ENCODE data around the gene ABI3. TPM values are rescaled to one million over a fixed set of nuclear protein-coding genes. Genes with fewer than 3 reads are reported as not detected.

ABI3 gene
- total and polyA plus RNA-seq, 4 donors, result 0.77 to 12.3 (median 6.1) TPM

DNA sequence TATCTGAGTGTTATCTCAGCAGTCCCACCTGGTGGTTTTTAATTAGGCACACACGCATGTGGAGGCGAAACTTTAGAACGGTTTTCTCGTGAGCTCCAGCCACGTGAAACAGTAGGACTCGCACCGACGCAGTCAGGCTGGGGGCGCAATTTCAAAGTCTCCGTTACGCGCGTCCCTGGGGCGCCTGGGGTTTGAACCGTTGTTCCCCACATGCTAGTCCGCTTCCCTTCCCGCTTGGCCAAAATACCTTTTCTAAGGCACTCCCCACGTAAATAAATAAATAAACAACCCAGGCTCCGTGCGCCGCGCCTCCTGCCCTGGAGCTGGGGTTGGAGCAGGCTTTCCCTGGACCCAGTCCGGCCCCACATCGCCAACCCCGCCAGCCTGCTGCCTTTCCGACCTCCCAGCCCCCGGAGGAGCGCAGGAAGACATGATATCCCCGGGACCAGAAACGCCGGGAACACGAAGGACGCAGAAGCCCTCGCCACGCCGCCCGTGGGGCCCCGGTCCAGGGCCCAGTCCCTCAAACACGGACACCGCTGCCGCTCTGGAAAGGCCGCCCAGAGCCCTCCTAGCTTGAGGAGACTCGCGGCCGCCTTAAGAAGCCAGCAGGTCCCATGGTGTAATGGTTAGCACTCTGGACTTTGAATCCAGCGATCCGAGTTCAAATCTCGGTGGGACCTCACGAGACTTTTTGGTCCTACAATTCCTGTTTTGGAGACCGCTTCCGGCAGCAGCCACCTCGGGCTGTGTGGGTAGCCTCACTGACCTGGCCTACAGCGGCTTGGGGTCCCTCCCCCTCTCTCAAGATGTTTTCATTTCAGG lies 18.4 kb upstream of the ABI3 start:
- H3K27ac ChIP-seq (ENCODE audit: low read depth in 1 of 2, low read length in 2 of 2), result peak overlapping the region in 1 of 2 donors; percentile 91
- 0% methylated on average over 53 of the region's 53 CpGs for WGBS, 2 donors
- H3K36me3 ChIP-seq (ENCODE audit: control insufficient read depth in 1 of 2, insufficient read depth in 2 of 2, low read length in 1 of 2), result no peaks in the 10 kb centered on the region
- ATAC-seq (ENCODE audit: low FRiP score), result peak; percentile 97
- peak overlapping the region; percentile 51 to 77 for H3K4me3 ChIP-seq (ENCODE audit: low read length in 2 of 2)
- intact Hi-C loops (cut with DNase I), result no loop called here
- peak; percentile 92 to 96 for DNase-seq
- H3K9me3 ChIP-seq (ENCODE audit: control insufficient read depth, low read length), result no peaks in the 10 kb centered on the region
- no peaks in the 10 kb centered on the region for H3K27me3 ChIP-seq (ENCODE audit: control insufficient read depth in 1 of 2, insufficient read depth in 2 of 2, low read length in 1 of 2)
- no peaks in the 10 kb centered on the region for H3K4me1 ChIP-seq (ENCODE audit: control insufficient read depth in 1 of 2, insufficient read depth in 2 of 2, low read length in 2 of 2)

DNA sequence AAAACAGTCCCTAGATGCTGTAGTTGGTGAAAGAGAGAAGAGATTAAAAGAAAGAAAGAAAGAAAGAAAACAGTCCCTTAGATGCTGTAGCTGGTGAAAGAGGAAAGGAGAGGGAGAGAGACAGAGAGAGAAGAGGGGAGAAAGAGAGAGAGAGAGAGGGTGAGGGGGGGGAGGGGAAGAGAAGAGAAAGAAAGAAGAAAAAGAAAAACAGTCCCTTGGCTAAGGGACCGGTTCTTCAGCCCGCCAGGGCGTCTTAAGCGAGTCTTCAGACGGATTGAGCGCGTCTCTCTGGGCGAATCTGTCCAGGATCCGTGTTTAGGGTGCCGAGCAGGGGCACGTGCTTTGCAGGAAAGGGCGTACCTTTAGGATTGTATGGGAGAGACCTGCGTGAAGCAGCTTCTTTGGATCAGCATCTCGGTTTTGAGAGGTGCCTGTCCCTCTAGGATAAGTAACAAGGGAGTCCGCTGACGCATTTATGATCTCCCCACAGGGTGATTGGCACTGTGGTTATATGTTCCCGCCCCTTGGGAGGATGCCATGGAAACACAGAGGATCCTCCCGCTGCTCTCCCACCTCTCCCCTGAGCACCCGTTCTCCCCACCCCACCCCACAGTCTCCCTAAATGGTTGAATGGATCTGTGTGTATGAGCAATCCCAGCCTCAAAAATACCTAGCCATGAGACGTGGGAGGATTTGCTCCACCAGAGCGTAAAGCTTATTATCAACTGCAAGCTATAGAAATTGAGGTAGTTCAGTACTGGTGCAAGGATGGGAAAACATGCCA lies 16.8 kb upstream of the ABI3 start:
- Histone ChIP-seq H3K27me3 (ENCODE audit: control insufficient read depth in 1 of 2, insufficient read depth in 2 of 2, low read length in 1 of 2) (no peaks in the 10 kb centered on the region), H3K27ac (ENCODE audit: low read depth in 1 of 2, low read length in 2 of 2) (peak overlapping the region in 1 of 2 donors; percentile 47), H3K36me3 (ENCODE audit: control insufficient read depth in 1 of 2, insufficient read depth in 2 of 2, low read length in 1 of 2) (no peaks in the 10 kb centered on the region), H3K9me3 (ENCODE audit: control insufficient read depth, low read length) (no peaks in the 10 kb centered on the region), H3K4me3 (ENCODE audit: low read length in 2 of 2) (peak overlapping the region in 1 of 2 donors; percentile 21), H3K4me1 (ENCODE audit: control insufficient read depth in 1 of 2, insufficient read depth in 2 of 2, low read length in 2 of 2) (no peaks in the 10 kb centered on the region)
- intact Hi-C loops (cut with DNase I), result no loop called here
- DNase-seq (peak; percentile 76 to 79), ATAC-seq (ENCODE audit: low FRiP score) (no peak)
- WGBS, 2 donors, result 2 to 4% methylated on average over 21 of the region's 21 CpGs

DNA sequence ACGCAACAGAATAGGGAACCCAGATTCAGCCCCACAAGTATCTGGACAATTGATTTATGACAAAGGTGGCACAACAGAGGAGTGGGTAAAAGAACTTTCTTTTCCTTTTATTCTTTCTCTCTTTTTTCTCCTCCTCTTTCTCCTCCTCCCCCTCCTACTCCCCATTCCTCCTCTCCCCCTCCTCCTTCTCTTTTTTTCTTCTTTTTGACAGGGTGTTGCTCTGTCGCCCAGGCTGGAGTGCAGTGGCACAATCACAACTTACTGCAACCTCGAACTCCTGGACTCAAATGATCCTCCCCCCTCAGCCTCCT lies 16.3 kb upstream of the ABI3 start:
- Histone ChIP-seq H3K36me3 (ENCODE audit: control insufficient read depth in 1 of 2, insufficient read depth in 2 of 2, low read length in 1 of 2) (no peaks in the 10 kb centered on the region), H3K27ac (ENCODE audit: low read depth in 1 of 2, low read length in 2 of 2) (no peak overlapping the region), H3K4me1 (ENCODE audit: control insufficient read depth in 1 of 2, insufficient read depth in 2 of 2, low read length in 2 of 2) (no peaks in the 10 kb centered on the region), H3K27me3 (ENCODE audit: control insufficient read depth in 1 of 2, insufficient read depth in 2 of 2, low read length in 1 of 2) (no peaks in the 10 kb centered on the region), H3K4me3 (ENCODE audit: low read length in 2 of 2) (no peak overlapping the region), H3K9me3 (ENCODE audit: control insufficient read depth, low read length) (no peaks in the 10 kb centered on the region)
- WGBS, 2 donors, result 47 to 53% methylated on average over 3 of the region's 3 CpGs
- intact Hi-C loops (cut with DNase I), result no loop called here
- DNase-seq, result no peak
- no peak for ATAC-seq (ENCODE audit: low FRiP score)

DNA sequence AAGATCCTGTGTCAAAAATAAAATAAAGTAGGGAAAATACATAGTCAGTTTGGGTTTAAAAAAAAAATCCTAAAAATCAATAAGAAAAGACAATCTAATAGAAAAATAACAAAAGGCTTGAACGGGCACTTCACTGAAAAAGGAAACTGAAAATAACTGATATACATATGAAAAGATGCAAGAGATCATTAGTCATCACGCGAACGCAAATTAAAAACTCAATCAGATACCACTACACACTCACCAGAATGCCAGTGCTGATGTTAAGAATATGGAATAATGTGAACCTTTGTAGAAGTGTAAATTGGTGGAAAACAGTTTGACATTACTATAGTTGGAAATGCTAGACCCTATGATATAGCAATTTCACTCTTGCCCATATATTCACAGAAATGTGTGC lies 14.8 kb upstream of the ABI3 start:
- H3K27ac ChIP-seq (ENCODE audit: low read depth in 1 of 2, low read length in 2 of 2), result no peak overlapping the region
- no peaks in the 10 kb centered on the region for H3K36me3 ChIP-seq (ENCODE audit: control insufficient read depth in 1 of 2, insufficient read depth in 2 of 2, low read length in 1 of 2)
- H3K27me3 ChIP-seq (ENCODE audit: control insufficient read depth in 1 of 2, insufficient read depth in 2 of 2, low read length in 1 of 2), result no peaks in the 10 kb centered on the region
- DNase-seq (no peak), ATAC-seq (ENCODE audit: low FRiP score) (no peak)
- WGBS, 2 donors, result 82 to 84% methylated on average over 4 of the region's 4 CpGs
- intact Hi-C loops (cut with DNase I), result no loop called here
- H3K9me3 ChIP-seq (ENCODE audit: control insufficient read depth, low read length), result no peaks in the 10 kb centered on the region
- no peak overlapping the region for H3K4me3 ChIP-seq (ENCODE audit: low read length in 2 of 2)
- no peaks in the 10 kb centered on the region for H3K4me1 ChIP-seq (ENCODE audit: control insufficient read depth in 1 of 2, insufficient read depth in 2 of 2, low read length in 2 of 2)

DNA sequence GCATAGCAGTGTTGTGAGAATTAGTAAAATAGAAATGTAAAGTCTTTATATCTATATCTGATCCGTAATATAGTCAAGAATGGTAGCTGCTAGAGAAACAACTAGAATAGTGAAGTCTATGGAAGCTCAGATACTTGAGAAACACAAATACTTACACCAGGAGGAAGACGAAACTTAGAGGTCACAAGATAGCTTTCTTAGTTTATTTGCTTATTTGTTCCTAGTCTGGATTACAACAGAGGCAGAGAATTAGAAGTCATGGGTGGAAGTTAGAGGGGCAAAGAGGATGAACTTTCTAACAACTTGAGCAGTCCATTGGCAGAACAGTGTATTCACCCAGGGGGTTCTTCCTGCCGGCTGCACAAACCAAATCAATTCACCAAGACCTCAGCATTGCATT lies 14.0 kb upstream of the ABI3 start:
- DNase-seq, result no peak
- Histone ChIP-seq H3K9me3 (ENCODE audit: control insufficient read depth, low read length) (no peaks in the 10 kb centered on the region), H3K36me3 (ENCODE audit: control insufficient read depth in 1 of 2, insufficient read depth in 2 of 2, low read length in 1 of 2) (no peaks in the 10 kb centered on the region), H3K4me3 (ENCODE audit: low read length in 2 of 2) (no peak overlapping the region), H3K4me1 (ENCODE audit: control insufficient read depth in 1 of 2, insufficient read depth in 2 of 2, low read length in 2 of 2) (no peaks in the 10 kb centered on the region), H3K27me3 (ENCODE audit: control insufficient read depth in 1 of 2, insufficient read depth in 2 of 2, low read length in 1 of 2) (no peaks in the 10 kb centered on the region), H3K27ac (ENCODE audit: low read depth in 1 of 2, low read length in 2 of 2) (no peak overlapping the region)
- no peak for ATAC-seq (ENCODE audit: low FRiP score)
- 83 to 84% methylated on average over 3 of the region's 3 CpGs for WGBS, 2 donors
- intact Hi-C loops (cut with DNase I), result no loop called here

DNA sequence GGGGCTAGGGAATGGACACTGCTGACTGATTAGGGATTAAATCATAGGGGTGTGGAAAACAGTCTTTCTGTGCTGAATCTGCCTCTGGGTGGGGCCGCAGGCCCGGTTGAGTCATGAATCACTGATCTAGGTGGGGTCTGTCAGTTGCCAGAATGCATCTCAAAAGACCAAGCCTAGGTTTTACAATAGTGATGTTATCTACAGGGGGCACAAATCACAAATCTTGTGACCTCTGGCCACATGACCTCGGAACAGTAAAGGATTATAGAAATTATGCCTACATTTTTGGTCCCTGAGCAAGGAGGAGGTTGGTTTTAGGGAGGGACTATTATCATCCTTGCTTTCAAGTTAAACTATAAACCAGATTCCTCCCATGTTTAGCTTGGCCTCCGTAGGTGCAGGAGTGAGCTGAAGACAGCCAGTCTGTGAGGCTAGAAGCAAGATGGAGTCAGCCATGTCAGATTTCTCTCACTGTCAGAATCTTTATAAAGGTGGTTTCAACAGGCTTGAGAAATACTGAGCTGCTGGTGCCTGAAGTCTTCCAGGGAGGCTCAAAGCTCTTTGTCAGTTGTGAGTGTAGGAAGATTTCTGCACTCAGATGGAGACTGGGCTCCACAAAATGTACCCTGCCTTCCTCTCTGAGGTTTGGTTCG lies 13.0 kb upstream of the ABI3 start:
- intact Hi-C loops (cut with DNase I), result no loop called here
- no peak for ATAC-seq (ENCODE audit: low FRiP score)

DNA sequence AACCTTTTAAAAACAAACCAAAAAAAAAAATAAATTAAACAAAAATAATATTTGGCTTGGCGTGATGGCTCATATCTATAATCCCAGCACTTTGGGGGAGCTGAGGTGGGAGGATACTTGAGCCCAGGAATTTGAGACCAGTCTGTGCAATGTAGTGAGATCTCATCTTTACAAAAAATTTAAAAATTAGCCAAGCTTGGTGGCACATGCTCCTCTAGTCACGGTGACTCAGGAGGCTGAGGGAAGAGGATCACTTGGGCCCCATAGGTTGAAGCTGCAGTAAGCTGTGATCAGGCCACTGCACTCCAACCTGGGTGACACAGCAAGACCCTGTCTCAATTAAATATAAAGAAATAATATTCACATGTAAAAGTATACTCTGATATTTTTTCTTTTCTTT lies 12.3 kb upstream of the ABI3 start:
- intact Hi-C loops (cut with DNase I), result no loop called here
- Histone ChIP-seq H3K4me1 (ENCODE audit: control insufficient read depth in 1 of 2, insufficient read depth in 2 of 2, low read length in 2 of 2) (no peaks in the 10 kb centered on the region), H3K9me3 (ENCODE audit: control insufficient read depth, low read length) (no peaks in the 10 kb centered on the region), H3K27ac (ENCODE audit: low read depth in 1 of 2, low read length in 2 of 2) (no peak overlapping the region), H3K27me3 (ENCODE audit: control insufficient read depth in 1 of 2, insufficient read depth in 2 of 2, low read length in 1 of 2) (no peaks in the 10 kb centered on the region), H3K4me3 (ENCODE audit: low read length in 2 of 2) (no peak overlapping the region), H3K36me3 (ENCODE audit: control insufficient read depth in 1 of 2, insufficient read depth in 2 of 2, low read length in 1 of 2) (no peaks in the 10 kb centered on the region)
- DNase-seq (no peak), ATAC-seq (ENCODE audit: low FRiP score) (no peak)
- WGBS, 2 donors, result 76 to 81% methylated on average over 2 of the region's 2 CpGs

More for the DNA sequence above, 13.0 kb upstream of the ABI3 start:
- Histone ChIP-seq H3K27me3 (ENCODE audit: control insufficient read depth in 1 of 2, insufficient read depth in 2 of 2, low read length in 1 of 2) (no peaks in the 10 kb centered on the region), H3K4me3 (ENCODE audit: low read length in 2 of 2) (no peak overlapping the region), H3K36me3 (ENCODE audit: control insufficient read depth in 1 of 2, insufficient read depth in 2 of 2, low read length in 1 of 2) (no peaks in the 10 kb centered on the region), H3K4me1 (ENCODE audit: control insufficient read depth in 1 of 2, insufficient read depth in 2 of 2, low read length in 2 of 2) (no peaks in the 10 kb centered on the region), H3K27ac (ENCODE audit: low read depth in 1 of 2, low read length in 2 of 2) (no peak overlapping the region), H3K9me3 (ENCODE audit: control insufficient read depth, low read length) (no peaks in the 10 kb centered on the region)
- no peak for DNase-seq
- 46 to 59% methylated on average over 5 of the region's 5 CpGs for WGBS, 2 donors

DNA sequence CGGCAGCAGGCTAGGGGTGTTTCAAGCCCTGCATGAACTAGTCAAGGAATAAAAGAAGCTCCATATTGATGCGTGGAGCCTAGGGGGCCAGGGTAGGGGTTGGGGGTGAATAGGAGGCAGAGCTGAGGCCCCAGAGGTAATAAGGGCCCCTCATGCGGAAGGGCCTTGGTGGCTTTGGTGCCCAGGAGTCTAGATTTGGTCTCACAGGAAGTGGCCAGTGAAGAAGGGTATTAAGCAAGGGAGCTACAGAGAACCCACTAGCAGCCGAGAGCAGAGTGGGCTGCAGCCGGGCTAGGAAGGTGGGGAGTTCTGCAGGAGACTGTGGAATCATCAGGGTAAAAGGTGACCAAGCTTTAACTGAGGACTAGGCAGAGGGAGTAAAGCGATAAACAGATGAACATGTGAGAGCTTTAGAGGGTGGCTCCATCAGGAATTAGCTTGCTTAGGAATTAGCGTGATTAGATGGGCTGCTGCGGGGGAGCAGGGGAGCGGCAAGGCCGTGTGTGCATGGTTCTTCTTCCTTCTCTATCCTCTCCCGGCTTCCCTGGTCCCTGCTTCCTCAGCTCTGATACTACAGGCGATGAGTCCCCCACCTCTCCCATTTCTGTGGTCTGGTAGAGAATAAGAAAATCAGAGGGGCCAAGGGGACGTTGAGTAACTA lies 10.0 kb upstream of the ABI3 start:
- H3K4me3 ChIP-seq (ENCODE audit: low read length in 2 of 2), result no peak overlapping the region
- 86 to 89% methylated on average over 13 of the region's 13 CpGs for WGBS, 2 donors
- H3K9me3 ChIP-seq (ENCODE audit: control insufficient read depth, low read length), result no peaks in the 10 kb centered on the region
- no peak overlapping the region for H3K27ac ChIP-seq (ENCODE audit: low read depth in 1 of 2, low read length in 2 of 2)
- no peak for DNase-seq
- no peak for ATAC-seq (ENCODE audit: low FRiP score)
- intact Hi-C loops (cut with DNase I), result no loop called here
- H3K36me3 ChIP-seq (ENCODE audit: control insufficient read depth in 1 of 2, insufficient read depth in 2 of 2, low read length in 1 of 2), result no peaks in the 10 kb centered on the region
- H3K27me3 ChIP-seq (ENCODE audit: control insufficient read depth in 1 of 2, insufficient read depth in 2 of 2, low read length in 1 of 2), result no peaks in the 10 kb centered on the region
- H3K4me1 ChIP-seq (ENCODE audit: control insufficient read depth in 1 of 2, insufficient read depth in 2 of 2, low read length in 2 of 2), result no peaks in the 10 kb centered on the region

Data from aorta (tissue), 5 donors.